ENCODE measurements around the gene CFAP58. TPM values are rescaled to one million over a fixed set of nuclear protein-coding genes. Genes with fewer than 3 reads are reported as not detected.

CFAP58 gene
- total RNA-seq, 1 donor from 2014 or later: 0.75 TPM

DNA sequence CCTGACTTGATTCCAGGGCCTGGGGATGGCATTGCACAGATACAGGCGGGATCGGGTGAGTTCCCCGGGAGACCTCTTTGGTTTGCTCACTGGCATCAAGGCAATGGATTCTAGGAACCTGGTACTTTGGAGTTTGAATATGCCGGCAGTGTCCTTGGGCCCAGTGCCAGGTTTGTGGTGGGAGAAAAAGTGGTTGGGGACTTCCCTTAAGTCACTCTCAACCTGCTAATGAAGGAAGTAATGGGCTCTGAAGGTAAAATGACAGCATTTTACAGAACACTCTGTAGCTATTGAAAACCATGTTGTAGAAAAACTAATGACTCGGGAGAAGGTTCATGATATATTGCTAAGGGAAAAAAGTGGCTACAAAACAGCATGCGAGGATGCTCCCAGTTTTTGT is 129.9 kb downstream of the CFAP58 start:
- no peak for DNase-seq (ENCODE audit: low read depth)

DNA sequence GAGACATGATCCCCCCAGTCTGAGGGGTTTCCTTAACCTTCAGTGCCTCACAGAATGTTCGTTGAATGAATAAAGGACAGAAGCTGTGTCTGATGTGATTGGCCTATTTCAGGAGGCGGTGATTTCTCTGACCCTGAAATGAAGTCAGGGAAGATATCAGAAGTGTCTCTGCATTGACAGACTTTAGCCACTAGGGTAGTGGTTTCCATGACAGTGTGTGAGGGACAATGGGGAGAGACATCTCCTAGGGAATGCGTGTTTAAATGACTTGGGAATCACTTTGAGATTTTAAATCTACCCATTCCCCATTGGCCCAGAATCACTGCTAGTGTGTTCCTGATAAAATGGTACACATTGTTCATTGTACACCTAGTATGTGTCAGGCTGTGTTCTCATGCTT is 132.0 kb downstream of the CFAP58 start:
- DNase-seq (ENCODE audit: low read depth): no peak

DNA sequence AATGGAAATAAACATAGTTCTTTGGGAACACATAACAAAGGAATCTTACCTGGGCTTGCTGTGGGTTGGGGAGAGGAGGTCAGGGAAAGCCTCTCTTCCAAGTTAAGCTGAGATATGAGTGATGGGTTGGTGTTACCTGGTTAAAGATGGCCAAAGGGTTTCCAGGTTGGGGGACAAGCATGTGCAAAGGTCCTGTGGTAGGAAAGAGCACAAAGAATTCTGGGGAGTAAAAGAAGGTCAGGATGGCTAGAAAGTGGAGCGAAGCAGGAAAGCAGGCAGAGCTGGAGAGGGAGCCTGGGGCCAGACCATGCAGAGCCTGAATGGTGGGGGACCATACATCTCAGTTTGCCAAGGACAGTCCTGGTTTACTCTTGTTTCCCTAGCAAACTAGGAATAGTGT is 133.2 kb downstream of the CFAP58 start:
- no peak for DNase-seq (ENCODE audit: low read depth)

DNA sequence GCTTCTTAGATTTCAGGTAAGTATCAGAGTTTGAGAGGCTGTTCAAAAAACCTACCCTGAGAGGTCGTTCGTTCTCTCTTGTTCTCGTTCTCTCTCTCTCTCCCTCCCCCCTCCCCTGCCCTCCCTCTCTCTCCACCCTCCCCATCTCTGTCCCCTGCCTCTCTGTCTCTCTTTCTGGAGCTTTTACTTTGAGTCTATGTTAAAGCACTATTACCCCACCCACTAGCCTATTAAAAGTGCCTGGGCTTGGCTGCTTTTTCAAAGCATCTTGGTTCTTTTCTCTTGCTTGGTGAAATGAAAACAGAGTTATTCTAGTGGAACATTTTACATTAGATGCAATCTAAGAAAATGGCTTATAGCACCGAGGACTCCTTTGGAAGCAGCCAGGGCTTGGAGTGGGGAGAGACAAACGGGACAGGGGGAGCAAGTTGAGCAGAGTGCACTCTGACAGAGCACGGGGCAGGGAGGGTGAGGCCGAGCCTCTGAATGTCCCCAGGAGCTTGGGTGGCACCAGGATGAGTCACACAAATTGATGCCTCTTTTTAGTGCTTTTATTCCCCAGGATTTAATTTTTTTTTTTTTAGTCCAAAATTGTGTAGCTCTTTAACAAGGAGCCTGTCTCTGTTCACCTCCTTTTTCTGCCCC is 134.3 kb downstream of the CFAP58 start:
- DNase-seq (ENCODE audit: low read depth): no peak

DNA sequence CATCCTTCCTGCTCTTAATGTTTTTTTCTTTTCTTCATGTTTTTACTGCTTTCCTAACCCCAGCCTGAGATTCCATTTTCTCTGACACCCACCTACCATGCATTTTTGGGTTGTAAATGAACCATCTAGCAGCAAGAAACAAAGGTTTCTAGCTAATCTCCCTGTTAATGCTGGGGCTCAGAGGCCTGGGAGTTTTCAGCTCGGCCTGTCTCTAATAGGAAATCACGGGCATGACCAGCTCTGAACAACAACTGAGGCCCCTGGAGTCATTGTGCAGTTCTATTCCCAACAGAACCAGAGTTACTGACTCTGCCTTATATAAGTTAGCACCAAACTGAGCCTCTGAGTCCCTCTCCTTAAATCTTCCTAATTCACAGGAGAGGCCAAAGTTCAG is 134.8 kb downstream of the CFAP58 start:
- no peak for DNase-seq (ENCODE audit: low read depth)

DNA sequence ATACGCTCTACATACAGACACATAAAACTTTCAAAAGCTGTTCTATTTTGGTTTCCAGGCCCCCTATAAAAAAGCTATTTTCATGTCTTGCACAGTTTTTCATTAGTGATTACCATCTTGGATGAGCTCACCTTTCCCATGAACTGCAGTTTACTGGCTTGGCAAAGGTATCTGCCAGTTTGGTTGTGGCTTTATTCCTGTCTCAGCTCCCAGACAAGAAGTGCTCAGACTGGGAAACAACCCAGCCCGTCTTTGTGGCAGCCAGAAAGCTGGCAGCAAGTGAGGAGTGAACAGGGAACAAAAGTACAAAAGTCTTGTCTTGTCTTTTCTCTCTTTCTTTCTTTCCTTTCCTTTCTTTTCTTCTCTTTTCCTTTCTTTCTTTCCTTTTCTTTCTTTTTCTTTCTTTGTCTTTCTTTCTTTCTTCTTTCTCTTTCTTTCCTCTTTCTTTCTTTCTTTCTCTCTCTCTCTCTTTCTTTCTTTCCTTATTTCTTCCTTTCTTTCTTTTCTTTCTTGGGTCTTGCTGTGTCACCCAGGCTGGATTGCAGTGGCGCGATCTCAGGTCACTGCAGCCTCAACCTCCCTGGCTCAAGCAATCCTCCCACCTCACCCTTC is 138.8 kb downstream of the CFAP58 start:
- peak; percentile 15 for DNase-seq (ENCODE audit: low read depth)

DNA sequence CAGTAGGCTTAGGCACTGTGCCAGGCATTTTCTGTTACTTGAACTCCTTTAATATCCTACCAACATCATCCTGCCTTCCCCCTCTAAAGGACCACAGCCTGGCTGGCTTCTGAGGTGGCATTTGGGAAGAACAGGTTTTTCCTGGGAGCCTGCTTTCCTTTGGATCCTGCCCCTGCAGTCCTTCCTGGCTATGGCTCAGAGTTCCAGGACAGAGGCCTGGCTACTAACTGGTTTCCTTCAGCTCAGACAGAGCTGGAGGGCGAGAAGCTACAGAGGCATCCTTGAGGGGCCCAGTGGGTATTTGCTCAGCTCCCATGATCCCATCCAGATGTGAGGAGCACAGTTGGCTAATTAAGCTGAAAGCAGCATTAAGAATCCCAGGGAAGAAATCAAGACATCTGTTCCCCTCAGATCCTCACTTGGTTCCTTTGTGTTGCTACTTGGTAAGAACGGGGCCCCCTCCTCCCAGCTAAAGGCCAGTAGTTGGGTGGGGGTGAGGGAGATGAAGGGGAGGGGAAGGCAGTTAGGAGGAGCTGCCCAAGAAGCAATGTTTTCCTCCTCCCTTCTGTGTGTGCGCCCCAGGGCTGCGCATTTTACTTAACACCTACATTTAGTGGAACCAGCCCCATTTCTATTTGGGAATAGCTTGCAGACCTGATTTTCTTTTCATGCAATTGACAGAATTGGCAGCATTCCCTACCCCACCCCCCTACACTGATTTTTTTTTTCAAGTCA is 144.9 kb downstream of the CFAP58 start:
- no peak for DNase-seq (ENCODE audit: low read depth)

DNA sequence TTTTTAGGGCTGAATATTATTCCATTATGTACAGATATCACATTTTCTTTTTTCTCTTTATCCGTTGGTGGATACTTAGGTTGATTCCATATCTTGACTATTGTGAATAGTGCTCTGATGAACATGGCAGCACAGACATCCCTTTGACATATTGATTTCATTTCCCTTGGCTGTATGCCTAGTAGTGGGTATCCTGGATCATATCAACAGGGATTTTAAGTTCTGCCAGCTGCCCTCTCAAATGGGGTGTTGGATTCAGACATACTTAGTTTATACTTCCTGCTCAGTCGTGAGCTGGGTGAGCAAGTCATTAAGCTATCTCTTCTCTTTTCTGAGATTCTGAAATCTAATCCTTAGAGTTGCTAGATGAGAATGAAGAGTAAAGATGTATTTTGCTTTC is 147.8 kb downstream of the CFAP58 start:
- DNase-seq (ENCODE audit: low read depth): no peak

DNA sequence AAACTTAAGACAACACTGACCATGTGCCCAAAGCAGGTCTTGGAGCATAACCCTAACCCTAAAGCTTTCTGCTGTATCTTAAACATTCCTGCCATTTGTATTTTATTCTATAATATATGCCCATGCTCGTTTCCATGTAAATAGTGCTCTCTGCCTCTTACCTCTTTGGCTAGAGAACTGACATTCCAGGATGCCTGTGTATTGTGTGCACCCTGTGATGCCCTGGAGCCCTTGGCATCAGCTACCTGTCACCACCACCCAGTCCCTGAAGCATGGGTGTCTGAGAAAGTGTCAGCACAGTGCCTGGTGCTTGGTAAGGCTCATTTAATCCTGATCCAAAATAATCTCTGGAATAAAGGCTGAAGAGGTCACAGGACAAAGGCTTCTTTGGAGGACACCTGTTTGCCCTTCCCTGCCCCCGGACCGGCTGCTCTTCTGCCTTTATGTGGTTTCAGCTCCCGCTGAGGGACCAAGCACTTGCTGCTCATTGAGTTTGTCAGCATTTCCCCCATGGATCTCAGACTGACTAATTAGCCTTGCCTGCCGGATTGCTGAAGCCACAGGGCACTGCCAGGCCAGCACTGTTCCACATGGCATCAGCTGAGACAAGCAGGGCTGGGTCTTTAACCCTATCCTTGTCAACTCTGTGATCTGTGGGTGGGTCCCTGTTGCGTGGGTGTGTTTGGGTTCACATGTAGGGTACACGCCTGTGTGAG is 148.4 kb downstream of the CFAP58 start:
- no peak for DNase-seq (ENCODE audit: low read depth)

DNA sequence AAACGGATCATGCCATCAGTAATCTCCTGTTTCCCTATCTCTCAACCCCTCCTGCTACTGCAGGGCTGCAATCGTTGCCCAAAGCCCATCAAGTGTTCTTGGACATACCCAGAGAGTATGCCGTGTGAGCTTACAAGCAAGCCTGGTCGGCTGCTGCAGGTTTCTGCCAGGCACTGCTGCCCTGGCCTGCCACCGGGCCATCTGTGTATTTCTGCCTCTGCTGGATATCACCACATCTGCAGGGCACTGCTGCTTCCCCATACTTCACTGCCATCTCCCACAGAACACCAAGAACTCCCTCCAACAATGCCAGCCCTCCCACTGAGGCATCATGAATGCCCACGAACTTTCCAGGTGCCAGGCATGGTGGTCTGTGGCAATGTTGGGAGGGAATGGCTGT is 149.3 kb downstream of the CFAP58 start:
- no peak for DNase-seq (ENCODE audit: low read depth)

Other genes with a start within 250 kb of the CFAP58 start
- gene SFR1, start 231.7 kb upstream of the CFAP58 start, total RNA-seq: 5.3 and 15.5 TPM in 2 replicates
- 0.52 and 4.7 TPM in 2 replicates for gene CFAP43, start 121.5 kb upstream of the CFAP58 start, total RNA-seq
- 46.7 and 234 TPM in 2 replicates for gene GSTO1, start 98.9 kb upstream of the CFAP58 start, total RNA-seq
- 8.5 and 8.9 TPM in 2 replicates for gene GSTO2, start 84.6 kb upstream of the CFAP58 start, total RNA-seq
- 5.6 and 8.1 TPM in 2 replicates for gene ITPRIP, start 15.4 kb upstream of the CFAP58 start, total RNA-seq

All from renal cortical epithelial cell (primary cell).